GM12874 (cell line): Measurements from ENCODE around the gene ELAVL2.

Experiments
- TF ChIP-seq, protein P1 (sequence below): IDR thresholded peaks from 2 replicates; pipeline ENCODE4 v1.5.1; 2011; ENCODE audit warnings: low read depth, mild to moderate bottlenecking, control low read depth, low read length, moderate library complexity; ENCODE audit not compliant: insufficient read depth

ELAVL2 gene

DNA sequence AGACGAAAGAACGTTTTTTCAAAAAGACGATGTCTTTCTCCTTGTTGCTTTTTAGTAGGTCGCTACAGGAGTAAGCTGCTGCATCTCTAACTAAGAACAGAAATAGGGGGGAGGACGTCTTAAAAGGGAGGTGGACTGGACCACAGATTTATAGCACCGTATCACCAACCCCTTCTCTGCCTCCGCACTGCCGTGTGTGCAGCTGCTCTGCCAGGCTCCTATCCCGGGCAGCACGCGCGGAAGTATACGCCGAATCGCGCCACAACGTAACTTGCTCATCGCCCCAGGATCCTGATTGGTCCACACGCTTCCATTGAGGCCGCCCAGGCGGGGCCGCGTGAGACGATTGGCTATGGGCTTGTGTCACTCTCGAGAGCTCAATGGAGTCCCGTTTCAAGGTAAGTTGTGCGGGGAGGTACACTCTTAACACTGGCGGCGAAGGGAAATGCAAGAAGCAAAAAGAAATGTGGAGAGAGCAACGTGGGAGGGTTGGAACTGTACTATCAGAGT, at the start of gene ELAVL2:
ELAVL2 (minus strand) TSS at position 121 of the 510 bp plus-strand sequence. CDS start 64,006 bp downstream, outside the sequence.
- TF ChIP-seq, protein P1, sequence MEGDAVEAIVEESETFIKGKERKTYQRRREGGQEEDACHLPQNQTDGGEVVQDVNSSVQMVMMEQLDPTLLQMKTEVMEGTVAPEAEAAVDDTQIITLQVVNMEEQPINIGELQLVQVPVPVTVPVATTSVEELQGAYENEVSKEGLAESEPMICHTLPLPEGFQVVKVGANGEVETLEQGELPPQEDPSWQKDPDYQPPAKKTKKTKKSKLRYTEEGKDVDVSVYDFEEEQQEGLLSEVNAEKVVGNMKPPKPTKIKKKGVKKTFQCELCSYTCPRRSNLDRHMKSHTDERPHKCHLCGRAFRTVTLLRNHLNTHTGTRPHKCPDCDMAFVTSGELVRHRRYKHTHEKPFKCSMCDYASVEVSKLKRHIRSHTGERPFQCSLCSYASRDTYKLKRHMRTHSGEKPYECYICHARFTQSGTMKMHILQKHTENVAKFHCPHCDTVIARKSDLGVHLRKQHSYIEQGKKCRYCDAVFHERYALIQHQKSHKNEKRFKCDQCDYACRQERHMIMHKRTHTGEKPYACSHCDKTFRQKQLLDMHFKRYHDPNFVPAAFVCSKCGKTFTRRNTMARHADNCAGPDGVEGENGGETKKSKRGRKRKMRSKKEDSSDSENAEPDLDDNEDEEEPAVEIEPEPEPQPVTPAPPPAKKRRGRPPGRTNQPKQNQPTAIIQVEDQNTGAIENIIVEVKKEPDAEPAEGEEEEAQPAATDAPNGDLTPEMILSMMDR, result no peak

DNA sequence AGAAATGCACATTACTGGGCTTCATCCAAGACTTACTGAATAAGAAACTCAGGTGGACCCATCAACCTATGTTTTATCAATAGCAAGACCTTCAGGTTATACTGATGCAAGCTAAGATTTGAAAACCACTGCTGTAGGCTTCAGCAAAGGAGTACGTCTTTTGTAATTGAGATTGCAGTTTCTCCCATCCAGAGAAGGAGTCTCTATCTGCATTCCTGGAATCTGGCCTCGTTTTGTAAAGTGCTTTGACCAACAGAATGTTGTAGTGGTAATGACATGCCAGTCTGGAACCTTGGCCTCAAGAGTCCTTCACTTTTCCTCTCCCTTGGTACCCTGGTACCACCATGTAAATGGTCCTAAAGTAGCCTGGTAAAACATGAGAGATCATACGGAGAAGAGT, 32.2 kb upstream of the ELAVL2 start:
- TF ChIP-seq, protein P1, result no peak

DNA sequence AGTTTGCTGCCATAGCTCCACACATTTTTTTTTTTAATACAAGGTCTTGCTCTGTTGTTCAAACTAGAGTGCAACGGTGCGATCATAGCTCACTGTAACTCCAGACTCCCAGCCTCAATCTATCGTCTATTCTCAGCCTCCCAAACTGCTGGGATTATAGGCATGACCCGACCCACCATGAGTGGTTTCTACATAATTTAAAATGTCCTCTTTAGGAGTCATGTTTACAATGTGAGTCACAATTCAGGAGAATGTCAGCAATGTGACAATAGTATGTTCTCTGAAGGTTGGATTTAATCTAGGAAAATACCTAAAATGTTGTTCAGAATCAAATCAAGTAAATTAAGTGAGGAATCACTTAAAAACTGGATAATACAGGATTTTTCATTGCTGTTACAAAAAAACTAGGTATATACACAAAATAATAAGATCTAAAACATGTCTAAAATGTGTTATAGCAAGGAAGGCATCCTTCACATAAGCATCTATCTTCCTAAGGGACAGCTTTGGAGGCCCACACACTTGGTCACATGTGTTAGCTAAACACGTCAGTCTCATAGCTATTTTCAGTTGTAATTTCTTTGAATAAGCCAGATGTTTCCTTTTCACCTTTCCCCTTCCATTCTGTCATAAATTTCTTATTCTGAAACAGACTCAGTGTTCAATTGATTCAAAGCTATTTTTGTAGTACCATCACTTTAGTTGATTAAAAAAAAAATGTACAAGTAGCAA, 30.0 kb upstream of the ELAVL2 start:
- TF ChIP-seq, protein P1, result no peak

DNA sequence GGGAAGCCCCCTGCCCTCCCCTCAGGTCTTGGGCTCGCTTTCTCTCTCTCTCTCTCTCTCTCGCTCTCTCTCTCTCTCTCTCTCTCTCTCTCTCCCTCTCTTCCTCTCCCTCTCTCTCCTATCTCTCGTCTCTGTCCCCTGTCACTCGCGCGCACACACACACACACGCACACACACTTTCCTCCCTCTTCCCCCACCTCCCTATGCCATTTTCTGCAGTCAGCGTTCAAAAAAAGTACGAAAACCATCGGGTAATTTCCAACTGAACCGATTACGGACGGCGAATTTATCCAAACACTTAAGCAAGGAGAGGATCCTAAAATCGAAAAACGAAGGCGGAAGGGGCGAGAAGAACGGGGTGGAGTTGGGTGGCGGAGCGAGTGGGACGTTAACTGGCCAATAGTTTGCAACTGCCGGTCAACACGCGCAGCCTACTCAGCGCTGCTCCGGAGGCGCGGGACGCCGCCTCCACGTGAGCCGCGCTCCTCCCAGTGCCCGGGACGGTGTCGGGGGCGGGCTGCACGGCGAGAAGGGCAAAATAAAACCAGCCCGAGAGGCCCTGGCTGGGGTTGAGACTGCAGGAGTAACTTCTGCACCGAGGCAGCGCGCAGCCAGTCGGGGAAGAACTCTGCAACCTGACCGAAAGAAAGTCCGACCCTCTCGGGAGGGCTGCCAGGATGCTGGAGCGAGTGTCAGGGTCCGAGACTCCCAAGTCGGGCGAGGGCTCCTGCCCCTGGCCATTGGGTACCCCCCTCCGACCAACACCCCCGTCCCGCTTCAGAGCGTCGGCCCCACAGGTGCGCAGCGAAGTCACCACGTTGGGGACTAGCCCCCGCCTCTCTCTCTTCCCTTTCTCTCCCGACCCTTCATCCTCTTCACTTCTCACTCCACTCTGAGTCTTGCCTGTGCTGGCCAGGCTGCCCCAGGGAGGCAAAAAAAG, 24.9 kb upstream of the ELAVL2 start:
- TF ChIP-seq, protein P1, result no peak

DNA sequence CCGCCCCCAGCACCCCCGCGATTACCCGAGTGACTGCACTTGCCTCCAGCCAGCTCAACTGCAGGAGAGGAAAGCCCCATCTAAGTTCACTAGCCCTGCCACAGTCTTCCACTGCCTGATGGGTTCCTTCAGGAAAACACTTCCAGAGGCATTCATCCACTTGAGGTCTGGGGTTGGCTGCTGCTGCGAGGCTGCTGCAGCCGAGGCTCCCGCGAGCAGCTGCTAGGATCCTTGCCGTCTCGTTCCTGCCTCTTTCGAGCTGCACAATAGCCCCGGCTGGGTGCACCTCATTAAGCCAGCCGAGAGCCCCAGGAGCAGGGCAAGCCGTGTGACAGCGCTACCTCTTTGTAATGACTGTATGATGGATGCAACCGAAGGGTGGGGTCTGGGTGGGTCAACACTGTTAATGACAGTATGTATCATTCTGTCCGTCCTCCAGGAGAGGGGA, 24.2 kb upstream of the ELAVL2 start:
- TF ChIP-seq, protein P1, result no peak

DNA sequence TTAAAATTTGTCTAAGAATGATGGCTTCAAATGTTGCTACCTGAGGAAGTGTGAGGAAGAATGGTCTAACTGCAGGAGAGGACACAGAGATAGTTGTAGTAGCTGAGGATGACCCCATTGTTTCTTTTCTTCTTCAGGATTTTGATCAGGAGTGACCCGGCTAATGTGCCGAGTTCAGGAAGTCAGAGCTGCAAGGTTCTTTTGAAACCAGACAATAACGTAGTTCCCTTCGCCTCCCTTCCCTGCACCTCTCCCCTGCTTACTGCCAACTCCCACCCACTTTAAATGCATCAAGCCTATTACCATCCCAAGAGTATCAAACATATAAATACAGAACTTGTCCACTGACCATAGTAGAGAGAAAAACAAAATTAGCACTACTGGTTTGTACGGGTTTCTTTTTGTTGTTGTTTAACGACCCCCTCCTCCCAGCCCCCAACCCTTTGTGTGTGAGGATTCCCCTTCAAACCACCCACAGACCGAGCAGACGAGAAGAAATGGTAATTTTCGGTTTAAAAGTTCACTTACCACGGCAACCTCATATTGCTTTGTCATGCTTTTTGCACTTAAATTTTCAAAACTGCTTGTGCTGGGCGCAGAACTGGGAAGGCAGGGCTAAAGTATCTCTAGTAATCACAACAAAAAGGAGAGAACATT, 23.5 kb upstream of the ELAVL2 start:
- TF ChIP-seq, protein P1, result no peak
